ENCODE measurements around the gene SAMD10. TPM values are rescaled to one million over a fixed set of nuclear protein-coding genes. Genes with fewer than 3 reads are reported as not detected.

SAMD10 gene
- total RNA-seq, result 2.7 and 4.8 TPM in 2 replicates

GRCh38 chr20:63979557-63980316 is at the start of gene SAMD10:
Gene SAMD10, minus strand, starts transcription at chr20:63979642. Its CDS starts 175 bp downstream, at chr20:63979467.

GRCh38 chr20:63980806-63981728 is 1.6 kb upstream of the SAMD10 start, which contains the start of gene PRPF6:
Gene PRPF6, plus strand, starts transcription at chr20:63981132. Its CDS starts 114 bp downstream, at chr20:63981246.

GRCh38 chr20:63969838-63970713 is 9.4 kb downstream of the SAMD10 start, which contains the start of gene ZNF512B:
Gene ZNF512B, minus strand, starts transcription at chr20:63969930. Its CDS starts 1,980 bp downstream, at chr20:63967950.

GRCh38 chr20:63955827-63956663 is 23.4 kb downstream of the SAMD10 start, which contains the start of gene UCKL1:
Gene UCKL1, minus strand, starts transcription at chr20:63956416. Its CDS starts 44 bp downstream, at chr20:63956372.

Other genes starting within 250 kb of the SAMD10 start
- gene LIME1, start 243.0 kb downstream of the SAMD10 start, total RNA-seq, result 1.0 and 4.3 TPM in 2 replicates
- gene SLC2A4RG, start 239.9 kb downstream of the SAMD10 start, total RNA-seq, result 22.2 and 24.8 TPM in 2 replicates
- gene ZBTB46, start 148.4 kb downstream of the SAMD10 start, total RNA-seq, result 1.2 and 1.7 TPM in 2 replicates
- gene ABHD16B, start 118.1 kb downstream of the SAMD10 start, total RNA-seq, result not detected in 2 replicates
- 129 and 145 TPM in 2 replicates for gene TPD52L2, start 114.4 kb downstream of the SAMD10 start, total RNA-seq
- gene DNAJC5, start 84.5 kb downstream of the SAMD10 start, total RNA-seq, result 93.3 and 143 TPM in 2 replicates
- gene UCKL1, start 23.2 kb downstream of the SAMD10 start, total RNA-seq, result 18.5 and 29.2 TPM in 2 replicates
- 6.2 and 18.0 TPM in 2 replicates for gene ZNF512B, start 9.7 kb downstream of the SAMD10 start, total RNA-seq
- gene PRPF6, start 1.5 kb upstream of the SAMD10 start, total RNA-seq, result 25.6 and 69.8 TPM in 2 replicates
- gene C20orf204, start 56.5 kb upstream of the SAMD10 start, total RNA-seq, result 0.34 and 0.78 TPM in 2 replicates
- gene SOX18, start 70.0 kb upstream of the SAMD10 start, total RNA-seq, result not detected in 2 replicates
- gene TCEA2, start 83.6 kb upstream of the SAMD10 start, total RNA-seq, result 4.1 and 12.2 TPM in 2 replicates
- 5.8 and 14.2 TPM in 2 replicates for gene RGS19, start 99.9 kb upstream of the SAMD10 start, total RNA-seq
- gene OPRL1, start 100.4 kb upstream of the SAMD10 start, total RNA-seq, result 0.34 and 0.71 TPM in 2 replicates
- not detected in 2 replicates for gene LKAAEAR1, start 104.8 kb upstream of the SAMD10 start, total RNA-seq
- gene NPBWR2, start 127.9 kb upstream of the SAMD10 start, total RNA-seq, result not detected in 2 replicates
- not detected in 2 replicates for gene MYT1, start 184.8 kb upstream of the SAMD10 start, total RNA-seq